EL (cell line): ENCODE data around the gene MICU2.
"Not testable (repeated sequence)": the region's sequence is repeated elsewhere in the genome, so short reads cannot be mapped to it uniquely, and the experiment has no call there.

ENCODE experiments used
- DNase-seq: peaks from one replicate; pipeline ENCODE4 v3.0.0-alpha.2; 2016

The MICU2 gene

DNA sequence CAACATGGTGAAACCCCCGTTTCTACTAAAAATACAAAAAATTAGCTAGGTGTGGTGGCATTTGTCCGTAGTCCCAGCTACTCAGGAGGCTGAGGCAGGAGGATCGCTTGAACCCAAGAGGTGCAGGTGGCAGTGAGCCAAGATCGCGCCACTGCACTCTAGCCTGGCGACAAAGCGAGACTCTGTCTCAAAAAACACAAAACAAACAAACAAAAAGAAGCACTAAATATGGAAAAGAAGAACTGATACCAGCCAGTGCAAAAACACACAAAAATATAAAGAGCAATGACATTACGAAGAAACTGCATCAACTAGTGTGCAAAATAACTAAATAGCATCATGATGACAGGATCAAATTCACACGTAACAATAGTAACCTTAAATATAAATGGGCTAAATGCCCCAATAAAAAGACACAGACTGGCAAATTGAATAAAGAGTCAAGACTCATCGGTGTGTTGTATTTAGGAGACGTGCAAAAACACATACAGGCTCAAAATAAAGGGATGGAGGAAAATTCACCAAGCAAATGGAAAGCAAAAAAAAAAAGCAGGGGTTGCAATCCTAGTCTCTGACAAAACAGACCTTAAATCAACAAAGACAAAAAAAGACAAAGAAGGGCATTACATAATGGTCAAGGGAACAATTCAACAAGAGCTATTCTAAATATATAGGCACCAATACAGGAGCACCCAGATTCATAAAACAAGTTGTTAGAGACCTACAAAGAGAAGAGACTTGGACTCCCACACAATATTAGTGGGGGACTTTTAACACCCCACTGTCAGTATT is 13.1 kb downstream of the MICU2 start:
- not testable (repeated sequence) for DNase-seq

- no peak for DNase-seq
Measured at GRCh38 chr13:21590231-21590630, 13.7 kb downstream of the MICU2 start.

GRCh38 chr13:21589510-21589909 is 14.5 kb downstream of the MICU2 start:
- DNase-seq, result not testable (repeated sequence)

DNA sequence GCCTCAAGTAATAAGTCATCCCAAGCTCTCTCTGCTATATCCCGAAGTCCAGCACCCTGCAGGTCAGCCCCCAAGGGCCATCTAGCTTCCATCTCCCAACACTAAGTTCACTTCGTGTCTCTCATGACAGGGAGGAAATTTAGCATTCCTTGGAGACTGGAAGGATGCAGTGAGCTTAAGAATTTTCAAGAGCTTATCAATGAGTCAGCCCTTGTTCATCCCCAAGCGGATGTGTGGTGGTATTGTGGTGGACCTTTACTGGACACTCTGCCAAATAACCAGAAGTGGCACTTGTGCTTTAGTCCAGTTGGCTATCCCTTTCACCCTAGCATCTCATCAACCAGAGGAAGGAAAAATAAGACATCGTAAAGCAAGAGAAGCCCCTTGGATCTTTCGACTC is 15.6 kb downstream of the MICU2 start:
- peak; percentile 90 for DNase-seq

DNA sequence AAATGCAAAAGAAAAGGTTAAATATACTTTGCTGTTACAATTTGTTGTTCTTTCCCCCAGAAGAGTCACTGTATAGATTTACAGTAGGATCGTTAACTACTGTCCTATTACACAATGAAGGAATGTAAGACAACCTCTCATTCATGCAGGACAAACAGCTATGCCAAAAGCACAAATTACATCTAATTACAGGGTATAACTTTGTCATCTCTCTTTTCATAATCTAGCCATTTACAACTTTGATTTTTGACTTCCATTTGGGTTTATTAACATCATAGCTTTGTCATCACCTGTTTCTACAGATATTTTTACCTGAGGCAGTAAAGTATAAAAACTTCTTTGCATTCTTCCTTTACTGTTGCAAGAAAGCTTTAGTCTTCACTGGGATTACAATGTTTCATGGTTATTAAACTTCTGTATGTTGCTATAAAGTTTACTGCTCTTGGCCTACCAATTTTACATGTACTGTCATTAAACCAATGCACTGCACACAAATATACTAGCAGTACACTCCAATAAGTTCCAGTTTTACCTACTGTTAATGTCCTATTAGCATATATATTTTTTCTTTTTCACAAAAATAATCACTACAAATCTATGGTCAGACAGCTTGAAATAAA is 18.9 kb downstream of the MICU2 start:
- no peak for DNase-seq

DNA sequence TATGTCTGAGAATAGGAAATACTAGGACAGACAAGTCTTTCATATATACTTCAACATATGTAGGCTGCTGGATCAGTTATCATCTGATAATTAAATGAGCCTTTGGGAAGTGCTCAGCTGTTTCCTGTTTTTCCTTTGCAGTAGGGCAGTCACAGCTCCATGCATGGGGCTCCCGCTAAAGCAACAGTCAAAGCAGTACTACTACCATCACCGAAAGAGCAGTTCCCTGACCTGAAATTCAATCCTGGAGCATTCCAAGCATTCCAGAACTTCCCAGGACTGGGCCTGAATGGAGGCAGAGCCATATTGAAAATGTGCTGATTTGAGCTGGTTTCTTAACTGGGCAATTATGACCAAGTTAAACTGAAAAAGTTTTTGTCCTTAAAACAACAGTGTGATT is 20.5 kb downstream of the MICU2 start:
- DNase-seq, result peak; percentile 82

- no peak for DNase-seq
Measured at GRCh38 chr13:21580736-21581135, 23.2 kb downstream of the MICU2 start.

- DNase-seq, result no peak
Measured at GRCh38 chr13:21579754-21580316, 24.1 kb downstream of the MICU2 start.

- DNase-seq, result no peak
Measured at GRCh38 chr13:21578748-21579147, 25.2 kb downstream of the MICU2 start.

- peak; percentile 67 for DNase-seq
Measured at GRCh38 chr13:21576426-21576825, 27.5 kb downstream of the MICU2 start.

GRCh38 chr13:21573920-21574712 is 29.9 kb downstream of the MICU2 start:
- no peak for DNase-seq

DNA sequence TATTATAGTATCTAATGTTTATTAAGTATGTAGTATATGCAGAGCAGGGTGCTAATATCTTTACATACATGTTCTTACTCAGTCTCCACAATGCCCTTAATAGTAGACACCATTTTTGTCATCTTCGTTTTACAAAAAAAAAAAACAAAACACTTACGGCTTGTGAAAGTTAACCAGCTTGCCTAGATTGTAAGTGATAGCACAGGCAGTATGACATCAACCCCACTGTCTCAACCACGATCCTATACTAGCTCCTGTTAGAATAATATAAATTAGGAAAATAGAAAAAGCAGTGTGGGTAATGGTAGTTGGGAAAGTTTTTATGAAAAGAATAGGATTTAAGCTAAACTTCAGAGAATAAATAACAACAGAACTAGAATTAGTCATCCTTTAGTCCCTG is 34.3 kb downstream of the MICU2 start:
- DNase-seq, result no peak

DNA sequence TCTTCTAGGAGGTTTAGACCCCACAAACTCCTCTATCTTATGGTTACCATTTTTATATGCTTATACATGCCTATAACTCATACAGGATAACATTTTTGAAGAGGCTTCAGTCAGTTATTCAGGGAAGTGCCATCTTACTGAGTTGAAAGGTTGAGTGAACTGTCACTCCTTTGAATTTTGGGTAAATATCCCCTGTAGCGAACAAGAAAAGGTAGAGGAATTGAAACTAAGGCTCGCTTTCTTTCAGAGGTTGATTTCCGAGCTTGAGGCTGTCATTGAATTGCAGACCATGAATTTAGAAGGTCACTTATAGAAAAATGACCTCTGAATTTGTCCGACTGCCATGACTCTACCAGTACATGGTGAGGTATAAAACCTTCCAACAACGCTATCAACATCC is 35.1 kb downstream of the MICU2 start:
- DNase-seq, result no peak

DNA sequence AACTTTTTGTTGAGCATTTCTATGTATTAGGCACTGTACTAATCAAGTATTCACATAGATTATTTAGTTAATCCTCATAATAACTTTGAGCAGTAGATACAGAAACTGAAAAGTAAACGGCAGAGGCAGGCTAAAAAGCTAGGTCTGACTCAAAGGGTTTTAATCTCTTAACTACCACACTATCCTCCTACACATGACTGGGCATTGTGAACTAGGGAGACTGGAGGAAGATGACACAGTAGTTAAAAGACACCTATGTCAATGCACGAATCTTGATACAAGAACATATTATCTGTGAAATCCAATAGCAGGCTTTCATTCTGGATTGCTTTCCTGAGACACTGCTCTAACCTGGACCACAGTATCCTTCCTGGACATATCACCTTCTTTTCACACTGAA is 36.3 kb downstream of the MICU2 start:
- no peak for DNase-seq

GRCh38 chr13:21557995-21558394 is 46.0 kb downstream of the MICU2 start:
- DNase-seq, result peak; percentile 39

DNA sequence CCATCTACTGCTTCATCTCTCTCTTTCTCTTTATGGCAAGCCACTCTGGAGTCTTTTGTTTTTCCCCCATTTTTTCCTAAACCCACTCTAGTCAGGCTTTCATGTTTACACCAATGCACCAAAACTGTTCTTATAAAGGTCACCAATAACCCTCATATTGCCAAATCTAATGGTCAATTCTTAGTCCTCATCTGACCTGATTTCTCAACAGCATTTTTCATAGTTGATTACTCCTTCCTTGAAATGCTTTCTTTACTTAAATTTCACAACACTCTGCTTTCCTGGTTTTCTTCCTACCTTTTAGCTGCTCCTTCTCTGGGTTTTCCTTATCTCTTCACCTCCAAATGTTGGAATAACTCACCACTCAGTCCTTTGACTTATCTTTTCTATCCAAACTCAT is 47.9 kb downstream of the MICU2 start:
- no peak for DNase-seq

DNA sequence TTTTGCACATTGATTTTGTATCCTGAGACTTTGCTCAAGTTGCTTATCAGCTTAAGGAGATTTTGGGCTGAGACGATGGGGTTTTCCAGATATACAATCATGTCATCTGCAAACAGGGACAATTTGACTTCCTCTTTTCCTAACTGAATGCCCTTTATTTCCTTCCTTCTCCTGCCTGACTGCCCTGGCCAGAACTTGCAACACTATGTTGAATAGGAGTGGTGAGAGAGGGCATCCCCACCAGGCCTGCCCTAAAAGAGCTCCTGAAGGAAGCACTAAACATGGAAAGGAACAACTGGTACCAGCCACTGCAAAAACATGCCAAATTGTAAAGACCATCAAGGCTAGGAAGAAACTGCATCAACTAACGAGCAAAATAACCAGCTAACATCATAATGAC is 50.7 kb downstream of the MICU2 start:
- not testable (repeated sequence) for DNase-seq

- DNase-seq, result no peak
Measured at GRCh38 chr13:21550918-21551317, 53.1 kb downstream of the MICU2 start.

DNA sequence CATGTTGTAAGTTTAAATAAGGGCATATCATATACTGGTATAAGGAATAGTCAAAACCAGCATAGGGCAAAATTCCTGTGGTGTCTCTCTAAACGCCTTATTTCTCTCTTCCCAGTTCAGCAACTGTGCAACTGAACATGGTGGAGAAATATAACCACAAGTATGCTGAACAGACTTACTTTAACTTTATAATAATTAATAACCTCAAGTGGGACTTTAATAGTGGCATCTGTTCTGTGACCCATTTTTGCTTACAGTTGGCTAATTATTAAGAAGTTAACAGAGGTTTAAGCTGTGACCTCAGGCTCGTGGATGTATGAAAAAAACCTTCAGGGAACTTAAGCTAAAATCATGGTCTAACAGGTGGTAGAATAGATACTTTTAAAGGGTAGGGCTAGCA is 54.3 kb downstream of the MICU2 start:
- no peak for DNase-seq

GRCh38 chr13:21548577-21548976 is 55.4 kb downstream of the MICU2 start:
- no peak for DNase-seq

- DNase-seq, result no peak
Measured at GRCh38 chr13:21546372-21546771, 57.6 kb downstream of the MICU2 start.

- DNase-seq, result no peak
Measured at GRCh38 chr13:21544515-21544914, 59.5 kb downstream of the MICU2 start.

GRCh38 chr13:21542563-21542962 is 61.4 kb downstream of the MICU2 start:
- peak; percentile 6 for DNase-seq

- DNase-seq, result no peak
Measured at GRCh38 chr13:21541980-21542379, 62.0 kb downstream of the MICU2 start.
